GM12878 (cell line): ENCODE data around the gene BIVM. TPM values are rescaled to one million over a fixed set of nuclear protein-coding genes. Genes with fewer than 3 reads are reported as not detected.

ENCODE experiments used
- ASH2L ChIP-seq: fragments of 300-600, 200-600 bp; sonication (generic); IDR thresholded peaks from 2 replicates; pipeline ENCODE4 v1.6.1; 2017; ENCODE audit warnings: low read depth, mild to moderate bottlenecking, borderline replicate concordance
- ETV6 ChIP-seq, 2 experiments: fragments of 450-650 bp in 1 of 2; IDR thresholded peaks in 1 of 2; conservative IDR thresholded peaks in 1 of 2; 2 replicates each; pipeline ENCODE4 v1.6.1; 2014; ENCODE audit warnings: antibody characterized with exemption in 1 of 2, borderline replicate concordance in 1 of 2, low read depth in 1 of 2, mild to moderate bottlenecking in 1 of 2, moderate library complexity in 1 of 2
- MLLT1 ChIP-seq: fragments of 450-650 bp; IDR thresholded peaks from 2 replicates; pipeline ENCODE4 v1.6.1; 2016; ENCODE audit warnings: mild to moderate bottlenecking
- NFXL1 ChIP-seq: fragments of 450-650 bp; IDR thresholded peaks from 2 replicates; pipeline ENCODE4 v1.6.1; 2017; ENCODE audit warnings: antibody characterized with exemption, mild to moderate bottlenecking, borderline replicate concordance
- PAX5 ChIP-seq: IDR thresholded peaks from 2 replicates; pipeline ENCODE4 v1.6.1; 2011; ENCODE audit warnings: low read depth, low read length, borderline replicate concordance
- POLR2AphosphoS2 ChIP-seq: IDR thresholded peaks from 2 replicates; pipeline ENCODE4 v1.6.1; 2011; ENCODE audit warnings: low read depth, mild to moderate bottlenecking, low read length, improper control_type of control experiment, moderate library complexity
- POU2F2 ChIP-seq: IDR thresholded peaks from 3 replicates; pipeline ENCODE4 v1.6.1; 2011; ENCODE audit warnings: low read depth, mild to moderate bottlenecking, low read length, borderline replicate concordance
- SPI1 ChIP-seq: IDR thresholded peaks from 2 replicates; pipeline ENCODE4 v1.6.1; 2011; ENCODE audit warnings: low read depth, mild to moderate bottlenecking, low read length, moderate library complexity, borderline replicate concordance; ENCODE audit not compliant: insufficient read depth
- USF2 ChIP-seq: IDR thresholded peaks from 2 replicates; pipeline ENCODE4 v1.6.1; 2011; ENCODE audit warnings: low read depth, low read length, improper control_type of control experiment, borderline replicate concordance
- WRNIP1 ChIP-seq: IDR thresholded peaks from 2 replicates; pipeline ENCODE4 v1.6.1; 2011; ENCODE audit warnings: low read depth, low read length, improper control_type of control experiment, borderline replicate concordance
- ZBTB11 ChIP-seq: fragments of 450-650 bp; formaldehyde crosslinking; IDR thresholded peaks from 2 replicates; pipeline ENCODE4 v1.5.0; 2022; ENCODE audit warnings: mild to moderate bottlenecking, missing genetic modification characterization
- ZSCAN29 ChIP-seq: fragments of 450-650 bp; IDR thresholded peaks from 2 replicates; pipeline ENCODE4 v1.6.1; 2017; ENCODE audit warnings: mild to moderate bottlenecking, moderate library complexity
- polyA plus RNA-seq, 11 experiments: library from polyadenylated mRNA; depleted of rRNA in 4 of 11; unstranded in 6 of 11; stranded (reverse) in 5 of 11; fragments of >200 nt; fragmentation: Nextera tagmentation in 4 of 11; fragmentation: Illumina TruSeq in 1 of 11; extraction: Ambion mirVana in 4 of 11; extraction: Trizol in 1 of 11; gene quantifications; 1 replicate in 1 of 11; 2 replicates in 10 of 11; pipeline versions ENCODE4 v1.2.1 to v1.2.3, GENCODE V29; 2011 to 2016; ENCODE audit warnings: inconsistent platforms in 2 of 11, missing spikeins in 2 of 11, low read depth in 1 of 11
- total RNA-seq, 4 experiments: library from RNA; depleted of rRNA in 3 of 4; stranded (reverse); fragments of >200 nt in 3 of 4; fragmentation: Illumina TruSeq in 1 of 4; extraction: Trizol in 1 of 4; gene quantifications; 2 replicates each; pipeline versions ENCODE4 v1.2.1 to v1.2.3, GENCODE V29; 2013 to 2021
- TF ChIP-seq, protein P1 (sequence below): fragments of 150-350 bp; IDR thresholded peaks from 2 replicates; pipeline ENCODE4 v1.6.1; 2016; ENCODE audit warnings: low read depth, low read length
- TF ChIP-seq, protein P2 (sequence below): fragments of 450-650 bp; IDR thresholded peaks from 2 replicates; pipeline ENCODE4 v1.6.1; 2017; ENCODE audit warnings: mild to moderate bottlenecking

Gene BIVM
- total and polyA plus RNA-seq, 10 of the 15 experiments (the other 5 are each of a cell fraction or from before 2014, with no cell fraction given) = 3.4 to 20.1 (median 14.1) TPM

GRCh38 chr13:102800145-102801041 is 1.5 kb downstream of the BIVM start (continued):
- no peak for TF ChIP-seq MLLT1
- TF ChIP-seq, protein P1, sequence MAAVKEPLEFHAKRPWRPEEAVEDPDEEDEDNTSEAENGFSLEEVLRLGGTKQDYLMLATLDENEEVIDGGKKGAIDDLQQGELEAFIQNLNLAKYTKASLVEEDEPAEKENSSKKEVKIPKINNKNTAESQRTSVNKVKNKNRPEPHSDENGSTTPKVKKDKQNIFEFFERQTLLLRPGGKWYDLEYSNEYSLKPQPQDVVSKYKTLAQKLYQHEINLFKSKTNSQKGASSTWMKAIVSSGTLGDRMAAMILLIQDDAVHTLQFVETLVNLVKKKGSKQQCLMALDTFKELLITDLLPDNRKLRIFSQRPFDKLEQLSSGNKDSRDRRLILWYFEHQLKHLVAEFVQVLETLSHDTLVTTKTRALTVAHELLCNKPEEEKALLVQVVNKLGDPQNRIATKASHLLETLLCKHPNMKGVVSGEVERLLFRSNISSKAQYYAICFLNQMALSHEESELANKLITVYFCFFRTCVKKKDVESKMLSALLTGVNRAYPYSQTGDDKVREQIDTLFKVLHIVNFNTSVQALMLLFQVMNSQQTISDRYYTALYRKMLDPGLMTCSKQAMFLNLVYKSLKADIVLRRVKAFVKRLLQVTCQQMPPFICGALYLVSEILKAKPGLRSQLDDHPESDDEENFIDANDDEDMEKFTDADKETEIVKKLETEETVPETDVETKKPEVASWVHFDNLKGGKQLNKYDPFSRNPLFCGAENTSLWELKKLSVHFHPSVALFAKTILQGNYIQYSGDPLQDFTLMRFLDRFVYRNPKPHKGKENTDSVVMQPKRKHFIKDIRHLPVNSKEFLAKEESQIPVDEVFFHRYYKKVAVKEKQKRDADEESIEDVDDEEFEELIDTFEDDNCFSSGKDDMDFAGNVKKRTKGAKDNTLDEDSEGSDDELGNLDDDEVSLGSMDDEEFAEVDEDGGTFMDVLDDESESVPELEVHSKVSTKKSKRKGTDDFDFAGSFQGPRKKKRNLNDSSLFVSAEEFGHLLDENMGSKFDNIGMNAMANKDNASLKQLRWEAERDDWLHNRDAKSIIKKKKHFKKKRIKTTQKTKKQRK = no peak
- TF ChIP-seq ASH2L = no peak
- 0 out of 3 replicates have a peak, but pooled peaks have one; percentile 24 for TF ChIP-seq POU2F2
- no peak for TF ChIP-seq WRNIP1
- TF ChIP-seq ZSCAN29 = 0 out of 2 replicates have a peak, but pooled peaks have one; percentile 46
- TF ChIP-seq USF2 = no peak
- TF ChIP-seq ZBTB11 = no peak
- TF ChIP-seq POLR2AphosphoS2 = no peak
- peak; percentile 25; the same call in 1 of the 2 replicates for TF ChIP-seq NFXL1
- TF ChIP-seq, protein P2, sequence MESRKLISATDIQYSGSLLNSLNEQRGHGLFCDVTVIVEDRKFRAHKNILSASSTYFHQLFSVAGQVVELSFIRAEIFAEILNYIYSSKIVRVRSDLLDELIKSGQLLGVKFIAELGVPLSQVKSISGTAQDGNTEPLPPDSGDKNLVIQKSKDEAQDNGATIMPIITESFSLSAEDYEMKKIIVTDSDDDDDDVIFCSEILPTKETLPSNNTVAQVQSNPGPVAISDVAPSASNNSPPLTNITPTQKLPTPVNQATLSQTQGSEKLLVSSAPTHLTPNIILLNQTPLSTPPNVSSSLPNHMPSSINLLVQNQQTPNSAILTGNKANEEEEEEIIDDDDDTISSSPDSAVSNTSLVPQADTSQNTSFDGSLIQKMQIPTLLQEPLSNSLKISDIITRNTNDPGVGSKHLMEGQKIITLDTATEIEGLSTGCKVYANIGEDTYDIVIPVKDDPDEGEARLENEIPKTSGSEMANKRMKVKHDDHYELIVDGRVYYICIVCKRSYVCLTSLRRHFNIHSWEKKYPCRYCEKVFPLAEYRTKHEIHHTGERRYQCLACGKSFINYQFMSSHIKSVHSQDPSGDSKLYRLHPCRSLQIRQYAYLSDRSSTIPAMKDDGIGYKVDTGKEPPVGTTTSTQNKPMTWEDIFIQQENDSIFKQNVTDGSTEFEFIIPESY = no peak
- TF ChIP-seq ETV6 (conservative IDR thresholded peaks at IDR 0.05 in 1 of 2, IDR thresholded peaks at IDR 0.05 in 1 of 2; ENCODE audit: borderline replicate concordance in 1 of 2, low read depth in 1 of 2) = no peak
- no peak for TF ChIP-seq SPI1
- peak; percentile 19; the same call in 1 of the 2 replicates for TF ChIP-seq PAX5
